GM12878 (cell line): ENCODE measurements around the gene TMPRSS4. TPM values are rescaled to one million over a fixed set of nuclear protein-coding genes. Genes with fewer than 3 reads are reported as not detected.

ENCODE experiments used
- ATAC-seq: fragments of 200-7000 bp; cut with Tn5 transposase; 3 replicates; pipeline ENCODE4 v1.9.1; 2020; ENCODE audit warnings: mild to moderate bottlenecking, moderate library complexity
- BruUV-seq: library from RNA; stranded (reverse); fragments of 400-500 nt; replicated peaks from 2 replicates; lab custom pipeline; 2021; lab: Mats Ljungman, UMichigan
- CTCF ChIA-PET: fragments of 300-600 bp; sonication (Branson Sonifier 250); formaldehyde crosslinking; extraction: SDS; loops from one replicate; lab custom pipeline; 2021; ENCODE audit warnings: inconsistent platforms; lab: Yijun Ruan, JAX
- POLR2A ChIA-PET: fragments of 350-600 bp; formaldehyde crosslinking; extraction: SDS; loops from one replicate; lab custom pipeline; 2021; ENCODE audit warnings: inconsistent platforms; lab: Charles Lee
- RAD21 ChIA-PET: fragments of 300-600 bp; sonication (Branson Sonifier 250); formaldehyde crosslinking; loops from one replicate; lab custom pipeline; 2023; ENCODE audit warnings: antibody characterized with exemption; ENCODE audit not compliant: unreplicated experiment; lab: Charles Lee
- SMC1A ChIA-PET: fragments of 300-600 bp; sonication (Branson Sonifier 250); formaldehyde crosslinking; loops from one replicate; lab custom pipeline; 2023; ENCODE audit not compliant: unreplicated experiment, uncharacterized antibody; lab: Charles Lee
- DNase-seq: peaks from one replicate; pipeline ENCODE4 v3.0.0-alpha.2; 2011; ENCODE audit warnings: low read depth, low spot score
- FAIRE-seq: peaks from 3 replicates; lab custom pipeline; 2011; peaks lifted over from hg19 to GRCh38; lab: Jason Lieb, UNC
- H2AFZ ChIP-seq: 2 replicates; pipeline ENCODE4 v1.6.0; 2011; ENCODE audit warnings: low read depth, low read length, control low read depth; ENCODE audit not compliant: control insufficient read depth
- H3K27ac ChIP-seq: 2 replicates; pipeline ENCODE4 v1.5.1; 2011; ENCODE audit warnings: control low read depth; ENCODE audit not compliant: control insufficient read depth, insufficient read depth
- H3K27me3 ChIP-seq, 2 experiments: replicated peaks in 1 of 2; 2 replicates each; pipeline versions ENCODE4 v1.6.0 to v1.6.1; 2011; ENCODE audit warnings: low read length in 1 of 2; ENCODE audit not compliant: control insufficient read depth in 2 of 2, insufficient read depth in 2 of 2
- H3K36me3 ChIP-seq, 2 experiments: 2 replicates each; pipeline ENCODE4 v1.5.1; 2011; ENCODE audit warnings: low read length in 1 of 2; ENCODE audit not compliant: control insufficient read depth in 2 of 2, insufficient read depth in 2 of 2
- H3K4me1 ChIP-seq: 2 replicates; pipeline ENCODE4 v1.6.1; 2011; ENCODE audit warnings: mild to moderate bottlenecking, low read length, moderate library complexity, mixed read lengths; ENCODE audit not compliant: control insufficient read depth, insufficient read depth
- H3K4me2 ChIP-seq: 2 replicates; pipeline ENCODE4 v1.6.0; 2011; ENCODE audit warnings: control low read depth; ENCODE audit not compliant: control insufficient read depth, insufficient read depth
- H3K4me3 ChIP-seq: fragments of 200-600 bp; sonication (generic); 2 replicates; pipeline ENCODE4 v1.5.1; 2016
- H3K79me2 ChIP-seq: 2 replicates; pipeline ENCODE4 v1.6.0; 2011; ENCODE audit warnings: low read length; ENCODE audit not compliant: control insufficient read depth, insufficient read depth
- H3K9ac ChIP-seq: 2 replicates; pipeline ENCODE4 v1.8.0; 2011; ENCODE audit warnings: low read length, control low read depth, mixed read lengths; ENCODE audit not compliant: control insufficient read depth, insufficient read depth
- H3K9me3 ChIP-seq: replicated peaks from 3 replicates; pipeline ENCODE4 v1.5.1; 2011; ENCODE audit warnings: mild to moderate bottlenecking, low read length; ENCODE audit not compliant: control insufficient read depth, insufficient read depth
- H4K20me1 ChIP-seq: 2 replicates; pipeline ENCODE4 v1.6.0; 2011; ENCODE audit not compliant: control insufficient read depth, insufficient read depth
- ATF7 ChIP-seq: fragments of 450-650 bp; IDR thresholded peaks from 2 replicates; pipeline ENCODE4 v1.6.1; 2016; ENCODE audit warnings: low read depth, mild to moderate bottlenecking
- BHLHE40 ChIP-seq, 2 experiments: fragments of 450-650 bp in 1 of 2; IDR thresholded peaks; 2 replicates each; pipeline ENCODE4 v1.6.1; 2011 to 2017; ENCODE audit warnings: low read depth in 2 of 2, borderline replicate concordance in 1 of 2, improper control_type of control experiment in 1 of 2, low read length in 1 of 2, mild to moderate bottlenecking in 1 of 2
- CBX5 ChIP-seq: sonication (generic); IDR thresholded peaks from 2 replicates; pipeline ENCODE4 v1.6.1; 2016; ENCODE audit warnings: low read depth, moderate library complexity, mild to moderate bottlenecking, inconsistent platforms
- CEBPZ ChIP-seq: fragments of 150-350 bp; IDR thresholded peaks from 2 replicates; pipeline ENCODE4 v1.6.1; 2016; ENCODE audit warnings: low read depth, low read length
- FOS ChIP-seq: IDR thresholded peaks from 3 replicates; pipeline ENCODE4 v1.6.1; 2011; ENCODE audit warnings: borderline replicate concordance; ENCODE audit not compliant: insufficient read length; ENCODE audit errors: extremely low read depth
- IKZF2 ChIP-seq, 2 experiments: fragments of 450-650 bp; IDR thresholded peaks; 2 replicates each; pipeline ENCODE4 v1.6.1; 2017; ENCODE audit warnings: mild to moderate bottlenecking in 2 of 2, moderate library complexity in 2 of 2
- KLF5 ChIP-seq: fragments of 450-650 bp; IDR thresholded peaks from 2 replicates; pipeline ENCODE4 v1.6.1; 2014; ENCODE audit warnings: mild to moderate bottlenecking; ENCODE audit not compliant: partially characterized antibody
- MAX ChIP-seq: IDR thresholded peaks from 2 replicates; pipeline ENCODE4 v1.6.1; 2012; ENCODE audit warnings: low read depth, low read length, improper control_type of control experiment
- MEF2A ChIP-seq: IDR thresholded peaks from 2 replicates; pipeline ENCODE4 v1.6.1; 2011; ENCODE audit warnings: low read depth, mild to moderate bottlenecking, low read length, moderate library complexity; ENCODE audit not compliant: insufficient read depth
- MTA2 ChIP-seq: fragments of 450-650 bp; IDR thresholded peaks from 2 replicates; pipeline ENCODE4 v1.6.1; 2016; ENCODE audit warnings: low read depth, mild to moderate bottlenecking, moderate library complexity
- NBN ChIP-seq: fragments of 450-650 bp; IDR thresholded peaks from 2 replicates; pipeline ENCODE4 v1.6.1; 2016
- RUNX3 ChIP-seq: IDR thresholded peaks from 2 replicates; pipeline ENCODE4 v1.6.1; 2012; ENCODE audit warnings: low read length, inconsistent platforms
- SPI1 ChIP-seq: IDR thresholded peaks from 2 replicates; pipeline ENCODE4 v1.6.1; 2011; ENCODE audit warnings: low read depth, mild to moderate bottlenecking, low read length, moderate library complexity, borderline replicate concordance; ENCODE audit not compliant: insufficient read depth
- SUPT20H ChIP-seq: IDR thresholded peaks from 2 replicates; pipeline ENCODE4 v1.6.1; 2011; ENCODE audit warnings: low read depth, mild to moderate bottlenecking, low read length, moderate library complexity, borderline replicate concordance; ENCODE audit not compliant: control insufficient read depth
- ZNF24 ChIP-seq: fragments of 450-650 bp; IDR thresholded peaks from 2 replicates; pipeline ENCODE4 v1.6.1; 2017; ENCODE audit warnings: antibody characterized with exemption, mild to moderate bottlenecking
- WGBS: methylation state at CpG from one replicate; pipeline ENCODE4 v1.1.6; 2016; ENCODE audit warnings: low lambda C conversion rate; ENCODE audit not compliant: insufficient replicate concordance, insufficient coverage; ENCODE audit errors: missing lambda C conversion rate; 5-methylcytosine and 5-hydroxymethylcytosine counted together
- in situ Hi-C: fragments of 300-500 bp; cut with MboI; formaldehyde crosslinking; loops from 9 replicates; pipeline ENCODE4 v1.14.3; 2018; ENCODE audit warnings: mixed read lengths
- intact Hi-C: fragments of 100-400 bp; cut with micrococcal nuclease; formaldehyde crosslinking; loops from one replicate; pipeline ENCODE4 v1.14.2; 2022; ENCODE audit not compliant: unreplicated experiment
- polyA plus RNA-seq, 11 experiments: library from polyadenylated mRNA; depleted of rRNA in 4 of 11; unstranded in 6 of 11; stranded (reverse) in 5 of 11; fragments of >200 nt; fragmentation: Nextera tagmentation in 4 of 11; fragmentation: Illumina TruSeq in 1 of 11; extraction: Ambion mirVana in 4 of 11; extraction: Trizol in 1 of 11; gene quantifications; 1 replicate in 1 of 11; 2 replicates in 10 of 11; pipeline versions ENCODE4 v1.2.1 to v1.2.3, GENCODE V29; 2011 to 2016; ENCODE audit warnings: inconsistent platforms in 2 of 11, missing spikeins in 2 of 11, low read depth in 1 of 11
- total RNA-seq, 4 experiments: library from RNA; depleted of rRNA in 3 of 4; stranded (reverse); fragments of >200 nt in 3 of 4; fragmentation: Illumina TruSeq in 1 of 4; extraction: Trizol in 1 of 4; gene quantifications; 2 replicates each; pipeline versions ENCODE4 v1.2.1 to v1.2.3, GENCODE V29; 2013 to 2021

The TMPRSS4 gene
- total and polyA plus RNA-seq, 10 of the 15 experiments (the other 5 are each of a cell fraction or from before 2014, with no cell fraction given) = 0.14 to 0.26 TPM; not detected in 8

GRCh38 chr11:118045191-118045590 lies 31.7 kb upstream of the TMPRSS4 start:
- WGBS = 42% methylated on average over 2 of the region's 2 CpGs
- POLR2A ChIA-PET = interaction anchor here (0.6 to 2.6 kb wide), 6 partner anchors 42 to 108 kb away, joined by 3 to 9 read pairs (median 6); partner anchors contain the start of gene IL10RA
- no peak for FAIRE-seq

More at GRCh38 chr11:118045191-118045590, 31.7 kb upstream of the TMPRSS4 start:
- Histone ChIP-seq H3K36me3 (no peaks in the 10 kb centered on the region), H3K9me3 (no peaks in the 10 kb centered on the region), H3K79me2 (no peaks in the 10 kb centered on the region), H4K20me1 (no peaks in the 10 kb centered on the region), H3K27me3 (no peaks in the 10 kb centered on the region), H3K9ac (no peak overlapping the region), H3K27ac (no peak overlapping the region), H2AFZ (no peak overlapping the region), H3K4me3 (no peak overlapping the region), H3K4me1 (peaks cover 16% of the 10 kb centered on the region), H3K4me2 (no peak overlapping the region)
- BruUV-seq = no TSS peak
- DNase-seq (no peak), ATAC-seq (peak; percentile 30; the same call in 2 of the 3 replicates)
- intact Hi-C loops = loop anchor here (5.0 kb wide), 1 partner anchor 33 kb away; no protein-coding TSS in a partner anchor
- TF ChIP-seq MTA2 = peak; percentile 31; the same call in 1 of the 2 replicates
- TF ChIP-seq MAX = no peak
- no peak for TF ChIP-seq CBX5
- TF ChIP-seq FOS = no peak
- peak; percentile 18; the same call in 1 of the 2 replicates for TF ChIP-seq RUNX3
- peak in 1 of 2 experiments; percentile 42; a peak in 2 of 4 replicates for TF ChIP-seq IKZF2 (IDR thresholded peaks at IDR 0.05)
- no peak for TF ChIP-seq ZNF24
- TF ChIP-seq KLF5 = no peak
- no peak for TF ChIP-seq SUPT20H
- no peak for TF ChIP-seq NBN
- TF ChIP-seq ATF7 = 0 out of 2 replicates have a peak, but pooled peaks have one; percentile 22
- peak in 1 of 2 experiments; percentile 22; a peak in 1 of 4 replicates for TF ChIP-seq BHLHE40 (IDR thresholded peaks at IDR 0.05; ENCODE audit: borderline replicate concordance in 1 of 2, low read depth in 2 of 2, low read length in 1 of 2)
- no peak for TF ChIP-seq MEF2A
- TF ChIP-seq CEBPZ = no peak
- no peak for TF ChIP-seq SPI1
- RAD21 ChIA-PET = interaction anchor here (0.7 to 4.6 kb wide), 9 partner anchors 9 to 138 kb away, joined by 3 to 35 read pairs (median 4); partner anchors contain the start of gene IL10RA
- in situ Hi-C loops = loop anchor here (5.0 kb wide), 1 partner anchor 98 kb away; no protein-coding TSS in a partner anchor
- SMC1A ChIA-PET = interaction anchor here (0.6 to 5.6 kb wide), 20 partner anchors 8 to 199 kb away, joined by 3 to 58 read pairs (median 4); partner anchors contain the start of gene IL10RA
- CTCF ChIA-PET = interaction anchor here (0.7 to 5.5 kb wide), 12 partner anchors 10 to 619 kb away, joined by 3 to 81 read pairs (median 5); no protein-coding TSS in a partner anchor
